Measurements from ENCODE around the gene SLC25A47.
A peak's percentile ranks its signal among the peaks of the same experiment; 100 is the strongest.

SLC25A47 gene

DNA sequence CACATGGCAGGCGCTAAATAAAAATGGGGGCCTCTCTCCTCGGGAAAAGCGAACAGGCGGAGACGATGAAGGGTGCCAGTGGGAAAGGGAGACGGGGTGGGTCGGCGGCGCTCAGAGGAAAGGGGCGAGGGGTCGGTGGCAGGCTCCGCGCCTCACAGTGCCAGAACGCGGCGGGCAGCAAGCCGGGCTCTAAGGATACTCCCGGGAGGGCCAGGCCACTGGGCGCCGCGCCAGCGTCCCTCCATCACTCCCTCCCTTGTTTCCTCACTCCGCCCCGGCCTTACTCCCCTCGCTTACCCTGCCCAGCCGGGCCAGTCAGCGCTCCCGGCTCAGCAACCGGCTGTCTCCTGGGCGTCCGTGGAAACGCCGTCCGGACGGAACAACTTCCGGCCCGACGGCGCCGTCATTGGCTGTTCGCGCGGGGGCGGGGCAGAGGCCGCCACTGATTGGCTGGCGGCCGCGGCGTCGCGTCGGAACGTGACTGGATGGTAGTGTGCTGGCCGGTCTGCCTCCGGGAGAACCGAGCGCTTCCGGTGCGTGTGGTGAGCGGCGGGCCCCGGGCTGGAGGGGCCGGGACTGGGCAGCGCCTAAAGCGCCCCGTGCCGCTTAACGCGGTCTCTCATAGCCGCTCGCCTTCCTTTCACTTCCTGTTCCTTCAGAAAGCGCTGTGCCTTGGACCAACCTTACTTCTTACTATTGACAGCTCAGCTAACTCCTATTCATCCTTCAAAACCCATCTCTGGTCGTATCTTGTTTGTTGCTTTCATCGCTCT is 53.0 kb downstream of the SLC25A47 start, which contains the start of gene WDR25:
WDR25 (plus strand) TSS at position 523 of the 773 bp plus-strand sequence.
- peak; percentile 76 for DNase-seq (ENCODE audit: low read depth)

DNA sequence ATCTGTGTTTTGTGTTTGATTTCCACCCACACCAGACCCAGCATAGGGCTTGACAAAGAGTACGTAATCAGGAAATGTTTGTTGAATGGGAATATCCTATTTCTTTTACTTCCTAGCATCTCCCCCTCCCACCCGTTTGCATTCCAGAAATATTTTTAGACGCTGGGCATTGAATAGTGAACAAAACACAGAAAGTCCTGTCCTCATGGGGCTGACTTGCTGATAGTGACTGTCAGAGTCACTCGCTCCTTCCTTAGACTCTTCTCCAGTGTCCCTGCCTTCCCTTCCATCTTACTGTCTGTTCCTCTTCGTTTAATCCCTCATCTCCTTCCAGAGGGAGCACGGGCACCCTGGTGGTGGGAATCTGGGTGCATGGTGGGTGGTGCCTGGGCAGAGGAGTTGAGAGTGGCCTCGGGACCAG is 53.6 kb downstream of the SLC25A47 start:
- no peak for DNase-seq (ENCODE audit: low read depth)
